HUDEP-2 (cell line): ENCODE measurements around the gene TUBA4A.
"Not testable (repeated sequence)": the region's sequence is repeated elsewhere in the genome, so short reads cannot be mapped to it uniquely, and the experiment has no call there.

Source experiments
- DNase-seq, 76 experiments: peaks; one replicate each; lab custom pipeline; 2025; ENCODE audit not compliant: unreplicated experiment in 76 of 76; lab: John Stamatoyannopoulos, UW

TUBA4A gene

DNA sequence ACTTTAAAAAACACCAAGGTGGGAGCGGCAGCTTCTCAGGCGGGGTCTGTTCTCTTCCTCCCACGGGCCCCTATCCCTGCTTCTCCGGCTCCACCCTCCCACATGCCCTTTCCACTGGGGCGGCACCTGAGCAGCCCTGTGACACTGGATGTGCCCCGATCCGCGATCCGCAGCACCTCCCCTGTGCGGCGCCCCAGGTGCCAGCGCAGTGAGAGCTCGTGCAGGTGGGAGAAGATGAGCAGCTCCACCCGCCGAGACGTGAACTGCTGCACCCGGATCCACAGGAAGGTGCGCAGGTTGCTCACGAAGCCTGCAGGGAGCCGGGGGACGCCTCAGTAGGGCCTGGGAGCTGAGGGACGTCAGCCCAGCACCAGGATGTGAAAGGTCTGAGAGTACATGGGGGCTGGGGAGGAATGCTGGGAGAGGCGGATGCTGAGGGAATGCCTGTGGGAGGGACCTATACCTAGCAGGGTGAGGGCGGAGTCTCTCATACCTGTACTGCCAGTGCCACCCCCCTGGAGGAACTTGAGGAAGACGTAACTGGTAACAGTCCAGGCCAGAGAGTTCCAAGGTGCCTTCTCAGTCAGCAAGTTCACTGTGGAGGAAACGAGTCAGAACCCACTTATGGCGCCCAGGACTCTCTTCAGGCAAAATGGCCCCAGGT is 37.7 kb downstream of the TUBA4A start:
- DNase-seq, result no peak

DNA sequence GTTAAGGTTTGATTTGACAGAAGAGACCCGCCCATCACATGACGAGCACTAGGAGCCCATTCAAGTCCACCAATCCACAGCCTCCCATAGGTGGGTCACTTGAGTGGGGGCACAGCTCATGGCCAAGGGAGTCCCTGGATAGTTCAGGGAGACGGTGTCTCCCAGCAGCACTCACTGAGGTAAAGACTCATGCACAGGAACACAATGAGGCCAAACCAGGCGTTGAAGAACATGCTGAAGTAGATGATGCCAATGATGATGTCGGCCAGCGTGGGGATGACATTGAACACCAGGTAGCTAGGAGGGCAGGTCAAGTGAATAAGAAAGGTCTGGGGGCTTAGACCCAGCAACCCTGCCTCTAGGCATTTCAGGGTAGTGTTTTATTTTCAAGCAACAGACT is 38.9 kb downstream of the TUBA4A start:
- no peak for DNase-seq

DNA sequence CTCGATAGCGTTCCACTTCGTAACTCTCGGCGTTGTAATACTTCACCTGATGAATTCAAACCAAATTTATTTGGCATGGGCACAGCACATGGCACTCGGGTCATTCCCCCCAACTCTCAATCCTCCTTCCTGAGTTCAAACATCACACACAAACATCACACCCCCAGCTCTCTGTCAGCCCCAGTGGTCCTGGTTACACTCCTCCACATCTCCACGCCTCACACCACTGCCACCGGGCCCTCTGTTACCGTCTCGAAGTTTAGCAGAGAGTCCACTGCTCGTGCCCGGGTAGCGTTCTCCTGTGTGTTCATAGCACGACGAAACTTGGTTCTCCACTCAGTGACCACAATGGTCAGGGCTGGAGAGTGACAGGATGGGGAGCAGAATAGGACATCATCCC is 39.6 kb downstream of the TUBA4A start:
- DNase-seq, result no peak

DNA sequence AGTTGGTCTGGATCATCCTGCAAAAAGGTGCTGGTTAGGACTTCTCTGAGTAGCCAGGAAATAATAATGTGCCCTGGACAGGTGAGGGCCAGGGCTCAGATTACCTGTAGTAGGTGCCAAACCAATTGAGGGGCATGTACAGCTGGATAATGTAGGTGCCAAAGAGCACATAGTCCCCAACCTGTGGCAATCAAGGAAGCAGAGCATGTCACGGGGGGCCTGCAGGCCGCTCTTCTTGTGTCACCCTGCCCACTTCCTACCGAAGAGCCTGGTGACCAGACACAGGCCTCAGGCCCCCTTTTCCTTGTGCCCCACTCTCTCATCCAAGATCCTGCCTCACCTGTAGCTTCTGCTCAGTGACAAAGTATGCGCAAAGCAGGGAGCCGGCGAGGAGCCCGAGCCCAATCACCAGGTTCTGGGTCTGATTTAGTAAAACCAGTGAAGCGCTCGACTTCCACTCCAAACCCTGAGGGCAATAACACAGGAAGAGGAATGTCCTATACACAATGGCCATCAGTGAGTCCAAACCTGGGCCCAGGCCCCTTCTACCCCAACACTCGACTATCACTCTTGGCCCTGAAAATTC is 40.1 kb downstream of the TUBA4A start:
- DNase-seq, result no peak

DNA sequence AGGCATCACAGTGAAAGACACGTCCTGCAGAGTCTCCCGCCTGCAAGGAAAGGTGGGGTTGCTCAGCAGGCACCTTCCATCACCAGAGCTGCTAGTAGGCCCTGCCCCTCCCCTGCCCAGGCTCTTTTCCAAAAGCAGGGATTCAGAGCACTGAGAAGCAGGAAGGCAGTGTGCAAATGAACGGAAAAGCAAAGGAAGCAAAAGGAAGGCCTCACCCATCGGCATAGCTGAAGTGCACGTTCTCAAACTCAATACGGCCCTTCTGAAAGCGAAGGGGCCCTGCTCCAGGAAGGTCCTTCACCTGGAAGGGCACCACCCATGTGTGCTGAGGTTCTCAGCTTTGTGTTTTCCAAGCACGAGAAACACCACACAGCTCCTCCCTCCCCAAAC is 40.7 kb downstream of the TUBA4A start:
- no peak for DNase-seq

DNA sequence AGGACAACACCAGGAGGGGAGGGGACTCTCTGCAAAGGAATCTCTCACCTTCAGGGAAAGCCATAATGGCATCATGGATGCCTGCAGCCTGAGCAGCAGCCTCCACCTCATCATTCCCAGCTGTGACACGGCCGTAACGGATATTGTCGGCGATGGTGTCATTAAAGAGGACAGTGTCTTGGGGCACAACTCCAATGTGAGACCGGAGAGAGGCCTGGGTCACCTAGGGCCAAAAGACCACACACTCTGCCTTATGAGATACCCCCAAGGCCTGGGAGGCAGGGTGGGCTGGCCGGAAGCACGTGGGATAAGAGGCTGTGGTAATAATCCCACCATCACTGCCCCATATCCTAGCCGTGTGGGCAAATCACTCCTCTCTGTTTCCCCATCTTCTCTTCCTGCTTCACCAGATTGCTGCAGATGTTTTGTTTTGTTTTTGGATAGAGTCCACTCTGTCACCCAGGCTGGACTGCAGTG is 42.8 kb downstream of the TUBA4A start:
- DNase-seq, result no peak

DNA sequence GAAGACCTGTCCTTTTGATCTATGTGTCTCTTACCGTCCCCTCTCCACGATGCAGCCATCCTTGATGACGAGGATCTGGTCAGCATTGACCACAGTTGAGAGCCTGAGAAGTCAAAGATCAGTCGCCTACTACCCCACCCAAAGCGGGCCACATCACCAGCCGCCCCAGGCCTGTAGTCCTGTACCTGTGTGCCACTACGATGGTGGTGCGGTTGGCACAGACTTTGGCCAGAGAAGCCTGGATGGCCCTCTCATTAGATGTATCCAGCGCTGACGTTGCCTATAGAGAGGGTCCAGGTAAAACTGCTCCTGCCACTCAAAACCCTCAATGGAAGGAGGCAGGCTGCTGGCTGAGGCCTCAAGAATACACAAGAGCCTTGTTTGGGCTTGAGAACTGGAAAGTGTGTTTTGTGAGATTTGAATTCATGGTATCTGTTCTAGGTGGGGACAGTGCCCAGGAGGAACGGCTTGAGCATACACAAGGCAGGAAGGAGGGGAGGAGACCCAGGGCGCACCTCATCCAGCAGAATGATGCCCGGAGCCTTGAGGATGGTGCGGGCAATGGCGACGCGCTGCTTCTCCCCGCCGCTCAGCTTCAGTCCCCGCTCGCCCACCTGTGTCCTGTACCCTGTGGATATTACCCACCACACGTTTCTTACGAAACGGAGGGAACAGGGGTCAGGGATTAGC is 43.4 kb downstream of the TUBA4A start:
- DNase-seq, result no peak

DNA sequence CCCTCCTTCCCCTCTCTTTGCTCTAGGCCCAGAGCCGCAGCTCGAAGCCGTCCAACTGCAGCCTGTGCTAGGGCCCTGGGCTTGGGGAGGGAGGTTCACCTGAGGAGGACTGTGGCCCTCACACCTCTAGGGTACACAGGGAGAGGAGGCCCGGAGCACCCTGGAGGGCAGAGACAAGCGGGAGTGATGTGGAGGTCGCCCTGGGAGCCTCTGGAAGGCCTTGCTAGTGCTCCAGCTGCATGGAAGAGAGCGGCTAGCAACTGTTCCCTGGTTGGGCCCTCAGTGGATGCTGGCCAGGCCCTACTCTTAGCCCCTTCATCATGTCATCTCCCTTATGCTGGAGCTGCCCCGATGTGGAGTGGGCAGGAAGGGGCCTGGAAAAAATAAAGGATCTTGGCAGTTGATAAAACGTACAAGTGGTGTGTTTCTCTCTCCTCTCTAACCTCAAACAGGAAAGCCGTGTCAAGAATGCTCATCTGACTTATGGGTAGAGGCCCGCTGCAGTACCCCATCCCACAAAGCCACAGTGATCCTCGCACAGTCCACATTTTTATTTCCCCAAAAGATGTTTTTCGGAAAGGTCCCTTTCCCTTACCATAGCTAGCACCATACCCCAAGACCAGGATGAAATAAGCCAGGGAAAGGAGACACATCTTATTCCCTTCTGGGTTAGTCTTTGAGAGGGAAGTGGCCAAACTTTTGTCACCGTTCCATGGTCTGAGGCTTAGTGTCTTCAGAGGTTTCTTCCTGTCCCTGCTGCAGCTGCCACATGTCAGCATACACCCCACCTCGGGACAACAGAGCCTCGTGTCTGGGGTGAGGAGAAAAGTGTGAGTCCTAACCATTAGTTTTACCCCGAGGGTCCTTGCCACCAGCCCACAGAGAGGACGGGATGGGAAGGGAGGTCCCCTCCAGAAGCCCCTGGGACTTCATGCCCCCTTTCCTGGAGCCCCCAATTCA is 44.2 kb downstream of the TUBA4A start:
- DNase-seq, result no peak

DNA sequence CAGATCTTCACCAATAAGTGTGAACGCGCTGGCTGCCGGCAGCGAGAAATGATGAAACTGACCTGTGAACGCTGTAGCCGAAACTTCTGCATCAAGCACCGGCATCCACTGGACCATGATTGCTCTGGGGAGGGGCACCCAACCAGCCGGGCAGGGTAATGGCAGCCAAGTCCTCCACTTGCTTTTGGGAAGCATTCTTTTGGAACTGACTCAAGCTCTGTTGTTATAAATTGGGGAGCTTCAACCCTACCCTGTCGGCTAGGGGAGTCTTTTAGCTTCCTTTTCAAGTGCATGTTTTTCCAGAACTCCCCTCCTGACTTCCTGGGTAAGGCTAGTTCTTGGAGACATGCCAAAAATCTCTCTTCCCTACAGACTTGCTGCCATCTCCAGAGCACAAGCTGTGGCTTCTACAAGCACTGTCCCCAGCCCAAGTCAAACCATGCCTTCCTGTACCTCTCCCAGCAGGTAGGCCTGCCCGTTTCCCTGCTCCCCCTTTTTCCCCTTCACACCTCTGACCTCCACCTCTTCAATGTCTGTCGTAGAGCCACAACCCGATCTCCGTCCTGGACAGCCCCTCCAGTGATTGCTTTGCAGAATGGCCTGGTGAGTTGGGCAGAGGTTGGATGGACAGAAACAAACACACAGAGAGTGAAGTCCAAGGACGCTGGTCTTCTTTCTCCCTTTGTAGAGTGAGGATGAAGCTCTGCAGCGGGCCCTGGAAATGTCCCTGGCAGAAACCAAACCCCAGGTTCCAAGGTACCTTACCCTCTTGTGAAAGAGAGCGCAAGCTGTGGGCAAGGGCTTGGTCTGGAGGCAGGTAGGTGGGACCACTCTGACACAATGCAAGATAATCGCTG is 45.6 kb downstream of the TUBA4A start:
- no peak for DNase-seq

DNA sequence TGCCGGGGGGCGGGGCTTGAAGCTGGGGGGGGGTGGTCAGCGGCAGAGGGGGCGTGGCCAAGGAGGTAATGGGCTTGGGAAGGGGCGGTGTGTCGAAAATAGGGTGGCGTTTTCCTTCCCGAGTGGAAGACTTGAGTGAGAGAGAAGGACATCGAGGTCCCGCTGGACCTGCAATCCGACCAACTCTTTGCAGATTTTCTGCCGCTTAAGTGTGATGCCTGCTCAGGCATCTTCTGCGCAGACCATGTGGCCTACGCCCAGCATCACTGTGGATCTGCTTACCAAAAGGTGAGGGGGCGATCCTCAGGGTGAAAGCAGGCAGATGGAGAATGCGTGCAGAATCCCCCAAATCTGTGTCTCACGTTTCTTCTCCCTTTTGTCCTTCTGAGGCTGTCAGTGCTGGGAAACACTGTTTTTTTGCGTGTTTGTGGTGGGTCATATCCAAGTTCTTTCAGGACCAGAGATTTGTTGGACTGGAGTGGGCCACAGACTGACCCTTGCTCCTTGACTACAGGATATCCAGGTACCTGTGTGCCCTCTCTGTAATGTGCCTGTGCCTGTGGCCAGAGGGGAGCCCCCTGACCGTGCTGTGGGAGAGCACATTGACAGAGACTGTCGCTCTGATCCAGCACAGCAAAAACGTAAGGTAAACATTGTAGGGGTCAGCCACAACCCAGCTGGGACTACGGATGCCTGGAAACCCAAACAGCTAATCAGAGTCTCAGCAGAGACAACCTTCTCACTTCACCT is 46.4 kb downstream of the TUBA4A start:
- DNase-seq, result no peak

DNA sequence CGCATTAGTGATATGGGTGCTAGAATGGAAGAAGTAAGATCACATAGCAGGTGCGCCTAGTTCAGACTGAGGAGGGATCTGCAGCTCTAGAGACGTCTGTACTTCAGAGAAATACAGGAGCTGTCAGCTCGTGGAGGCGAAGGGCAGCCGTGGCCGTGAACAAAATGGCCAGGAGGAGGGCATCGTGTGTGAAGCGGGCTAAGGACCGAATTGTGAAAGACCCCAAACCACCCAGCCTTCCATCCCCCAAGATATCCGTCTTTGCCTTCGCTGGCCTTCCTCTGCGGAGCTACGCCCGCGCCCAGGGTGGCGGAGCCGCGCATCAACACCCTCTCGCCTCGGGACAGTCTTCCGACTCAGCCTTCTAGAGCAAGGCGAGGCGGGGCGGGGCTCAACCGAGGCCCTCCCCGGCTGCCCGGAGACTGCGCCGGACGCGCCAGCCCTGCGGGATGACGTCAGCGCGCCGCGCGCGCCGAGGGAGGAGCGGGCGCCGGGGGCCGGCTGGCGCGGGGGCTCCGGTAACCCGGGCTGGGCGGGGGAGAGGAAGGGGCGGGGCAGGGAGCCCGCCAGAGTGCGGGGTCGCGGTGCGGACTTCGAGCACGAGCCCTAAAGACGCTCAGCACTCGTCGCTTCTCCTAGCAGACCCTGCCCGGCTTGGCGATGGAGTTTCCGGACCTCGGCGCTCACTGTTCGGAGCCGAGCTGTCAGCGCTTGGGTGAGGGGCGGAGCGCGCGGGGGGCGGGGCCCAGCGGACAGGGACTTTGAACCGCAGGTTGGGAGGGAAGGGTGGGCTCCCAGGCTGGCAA is 47.2 kb downstream of the TUBA4A start, which contains the start of gene ZFAND2B:
Gene ZFAND2B (plus strand): TSS at position 455 of the 806 bp plus-strand sequence. CDS start 206 bp downstream, at position 661.
- DNase-seq, result peak in 75 of 76 experiments; percentile 16 to 95 (median 86)

DNA sequence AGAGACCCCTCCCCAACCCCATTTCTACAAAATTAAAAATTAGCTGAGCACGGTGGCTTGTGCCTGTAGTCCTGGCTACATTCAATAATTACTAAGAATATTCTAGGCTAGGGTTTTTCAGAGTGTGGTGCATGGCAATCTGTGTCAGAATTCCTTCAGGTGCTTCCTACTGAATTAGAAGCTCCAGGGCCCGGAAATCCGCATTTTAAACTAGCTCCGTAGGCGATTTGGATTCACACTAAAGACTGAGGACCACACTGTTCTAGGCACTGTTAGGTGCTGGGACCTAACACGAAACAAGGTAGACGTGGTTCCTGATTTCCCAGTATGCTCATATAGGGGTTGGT is 47.8 kb downstream of the TUBA4A start:
- peak in 1 of 76 experiments; percentile 58 for DNase-seq

DNA sequence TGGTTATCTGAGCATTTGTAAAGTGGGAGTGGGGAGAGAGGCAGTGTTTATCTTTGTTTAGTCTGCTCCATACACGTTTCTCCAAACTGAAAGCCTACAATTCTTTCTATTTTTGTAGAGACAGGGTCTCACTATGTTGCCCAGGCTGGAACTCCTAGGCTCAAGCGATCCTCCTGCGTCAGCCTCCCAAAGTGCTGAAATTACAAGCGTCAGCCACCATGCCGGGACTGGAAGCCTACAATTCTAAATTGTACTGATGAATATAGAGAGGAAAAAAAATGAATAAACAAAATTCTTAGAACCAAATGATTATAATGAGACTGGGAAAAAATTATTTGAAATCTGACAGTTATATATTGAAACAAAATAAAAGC is 48.6 kb downstream of the TUBA4A start:
- no peak for DNase-seq

DNA sequence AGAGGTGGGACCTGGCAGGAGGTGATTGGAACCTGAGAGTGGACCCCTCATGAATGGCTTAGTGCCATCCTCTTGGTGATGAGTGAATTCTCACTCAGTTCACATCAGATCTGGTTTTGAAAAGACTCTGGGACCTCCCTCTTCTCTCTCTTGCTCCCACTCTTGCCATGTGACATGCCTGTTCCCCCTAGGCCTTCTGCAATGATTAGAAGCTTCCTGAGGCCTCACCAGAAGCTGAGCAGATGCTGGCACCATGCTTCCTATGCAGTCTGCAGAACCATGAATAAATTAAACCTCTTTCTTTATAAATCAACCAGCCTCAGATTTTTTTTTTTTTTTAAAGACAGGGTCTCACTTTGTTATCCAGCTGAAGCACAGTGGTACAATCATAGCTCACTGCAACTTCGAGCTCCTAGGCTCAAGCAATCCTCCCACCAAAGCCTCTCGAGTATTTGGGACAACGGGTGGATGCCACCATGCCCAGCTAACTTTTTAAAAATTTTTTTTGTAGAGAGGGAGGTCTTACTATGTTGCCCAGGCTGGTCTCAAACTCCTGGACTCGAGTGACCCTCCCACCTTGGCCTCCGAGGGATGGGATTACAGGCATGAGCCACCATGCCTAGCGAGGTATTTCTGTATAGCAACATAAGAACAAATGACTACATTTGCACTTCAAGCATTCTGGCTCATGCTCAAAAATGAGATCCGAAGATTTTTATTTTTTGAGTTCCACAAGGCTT is 49.1 kb downstream of the TUBA4A start:
- DNase-seq, result no peak

DNA sequence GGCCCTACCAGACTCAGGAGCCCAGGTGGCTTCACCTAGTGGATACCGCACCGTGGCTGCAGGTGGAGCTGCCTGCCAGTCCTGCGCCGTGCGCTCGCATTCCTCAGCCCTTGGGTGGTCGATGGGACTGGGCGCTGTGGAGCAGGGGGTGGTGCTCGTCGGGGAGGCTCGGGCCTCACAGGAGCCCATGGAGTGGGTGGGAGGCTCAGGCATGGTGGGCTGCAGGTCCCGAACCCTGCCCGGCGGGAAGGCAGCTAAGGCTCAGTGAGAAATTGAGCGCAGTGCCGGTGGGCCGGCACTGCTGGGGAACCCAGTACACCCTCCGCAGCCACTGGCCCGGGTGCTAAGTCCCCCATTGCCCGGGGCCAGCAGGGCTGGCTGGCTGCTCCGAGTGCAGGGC is 52.4 kb downstream of the TUBA4A start:
- DNase-seq, result not testable (repeated sequence)

DNA sequence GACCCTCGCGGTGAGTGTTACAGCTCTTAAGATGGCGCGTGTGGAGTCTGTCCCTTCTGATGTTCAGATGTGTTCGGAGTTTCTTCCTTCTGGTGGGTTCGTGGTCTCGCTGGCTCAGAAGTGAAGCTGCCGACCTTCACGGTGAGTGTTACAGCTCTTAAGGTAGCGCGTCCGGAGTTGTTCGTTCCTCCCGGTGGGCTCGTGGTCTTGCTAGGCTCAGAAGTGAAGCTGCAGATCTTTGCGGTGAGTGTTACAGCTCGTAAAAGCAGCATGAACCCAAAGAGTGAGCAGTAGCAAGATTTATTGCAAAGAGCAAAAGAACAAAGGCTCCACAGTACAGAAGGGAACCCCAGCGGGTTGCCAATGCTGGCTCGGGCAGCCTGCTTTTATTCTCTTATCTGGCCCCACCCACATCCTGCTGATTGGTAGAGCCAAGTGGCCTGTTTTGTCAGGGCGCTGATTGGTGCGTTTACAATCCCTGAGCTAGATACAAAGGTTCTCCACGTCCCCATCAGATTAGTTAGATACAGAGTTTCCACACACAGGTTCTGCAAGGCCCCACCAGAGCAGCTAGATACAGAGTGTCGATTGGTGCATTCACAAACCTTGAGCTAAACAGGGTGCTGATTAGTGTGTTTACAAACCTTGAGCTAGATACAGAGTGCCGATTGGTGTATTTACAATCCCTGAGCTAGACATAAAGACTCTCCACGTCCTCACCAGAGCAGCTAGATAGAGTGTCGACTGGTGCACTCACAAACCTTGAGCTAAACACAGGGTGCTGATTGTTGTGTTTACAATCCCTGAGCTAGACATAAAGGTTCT is 53.0 kb downstream of the TUBA4A start:
- DNase-seq, result not testable (repeated sequence)
